Aorta (tissue), 5 donors: ENCODE data around the gene TMEM45A. TPM values are rescaled to one million over a fixed set of nuclear protein-coding genes. Genes with fewer than 3 reads are reported as not detected.

Source experiments
- ATAC-seq: fragments of 200-7000 bp; cut with Tn5 transposase; one replicate; pipeline ENCODE4 v1.9.1; 2022; ENCODE audit warnings: moderate library complexity; ENCODE audit not compliant: low FRiP score
- DNase-seq, 2 donors: peaks; one replicate each; pipeline ENCODE4 v3.0.0-alpha.2; 2020
- H3K27ac ChIP-seq, 2 donors: one replicate each; pipeline ENCODE4 v1.5.1; 2013; ENCODE audit warnings: low read length in 2 of 2, mild to moderate bottlenecking in 2 of 2, moderate library complexity in 2 of 2, control low read depth in 1 of 2, inconsistent platforms in 1 of 2, low read depth in 1 of 2
- H3K27me3 ChIP-seq, 2 donors: one replicate each; pipeline ENCODE4 v1.6.1; 2013; ENCODE audit warnings: control low read depth in 1 of 2, low read length in 1 of 2, mild to moderate bottlenecking in 1 of 2, moderate library complexity in 1 of 2; ENCODE audit not compliant: insufficient read depth in 2 of 2, control insufficient read depth in 1 of 2
- H3K36me3 ChIP-seq, 2 donors: one replicate each; pipeline ENCODE4 v1.6.1; 2013; ENCODE audit warnings: control low read depth in 1 of 2, low read length in 1 of 2, mild to moderate bottlenecking in 1 of 2; ENCODE audit not compliant: insufficient read depth in 2 of 2, control insufficient read depth in 1 of 2
- H3K4me1 ChIP-seq, 2 donors: one replicate each; pipeline ENCODE4 v1.6.1; 2013; ENCODE audit warnings: low read length in 2 of 2, control low read depth in 1 of 2, mild to moderate bottlenecking in 1 of 2, moderate library complexity in 1 of 2; ENCODE audit not compliant: insufficient read depth in 2 of 2, control insufficient read depth in 1 of 2
- H3K4me3 ChIP-seq, 2 donors: one replicate each; pipeline ENCODE4 v1.5.1; 2013; ENCODE audit warnings: low read length in 2 of 2, control low read depth in 1 of 2, mild to moderate bottlenecking in 1 of 2
- H3K9me3 ChIP-seq: one replicate; pipeline ENCODE4 v1.6.1; 2013; ENCODE audit warnings: mild to moderate bottlenecking, low read length; ENCODE audit not compliant: control insufficient read depth
- WGBS, 2 donors: extraction: QIAGEN DNeasy Blood & Tissue Kit; methylation state at CpG; one replicate each; pipeline ENCODE4 v1.1.7; 2013; 5-methylcytosine and 5-hydroxymethylcytosine counted together
- intact Hi-C, 2 donors: fragments of 100-400 bp; cut with DNase I; formaldehyde crosslinking; loops; one replicate each; pipeline versions ENCODE4 v1.14.2 to v1.15.0; 2022
- polyA plus RNA-seq, 2 donors: library from polyadenylated mRNA; stranded (reverse); fragments of 200-250 nt; gene quantifications; one replicate each; pipeline ENCODE4 v1.2.3, GENCODE V29; 2013
- total RNA-seq, 2 donors: library from RNA; stranded (reverse); fragmentation: NEBNext Ultra II Directional; extraction: Animal tissue kit (Norgen Biotek cat#: 25700); gene quantifications; one replicate each; pipeline ENCODE4 v1.2.1, GENCODE V29; 2021
- donor health status: healthy with polysubstance abuse.
- donor health status: Bipolar disorder and iron deficiency.
- donor health status: DM: no; HTN: no; CAD: no.
- donor health status: DM: no; HTN: no; CAD: no.
- donor health status: DM: yes; HTN: yes; CAD: no.

Gene TMEM45A
- total and polyA plus RNA-seq, 4 donors = 29.2 to 47.5 (median 36.4) TPM

DNA sequence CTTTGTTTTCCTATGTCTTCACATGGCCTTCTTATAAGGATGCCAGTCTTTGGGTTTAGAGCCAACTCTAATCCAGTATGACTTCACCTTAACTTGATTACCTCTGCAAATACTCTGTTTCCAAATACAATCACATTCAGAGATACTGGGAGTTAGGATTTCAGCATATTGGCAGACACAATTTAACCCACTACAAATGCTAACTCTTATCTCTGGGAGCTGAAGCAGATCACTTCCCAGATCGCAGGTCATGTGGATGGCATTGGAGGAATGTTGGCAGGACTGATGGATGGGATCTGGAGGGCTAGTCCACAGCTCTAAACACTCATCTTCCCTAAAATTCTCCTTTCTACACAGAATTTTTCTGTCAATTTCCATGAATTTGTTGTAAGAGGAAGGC, 70.8 kb downstream of the TMEM45A start:
- H3K4me1 ChIP-seq = no peaks in the 10 kb centered on the region
- H3K27ac ChIP-seq = no peak overlapping the region
- DNase-seq (no peak), ATAC-seq (no peak)
- no peaks in the 10 kb centered on the region for H3K9me3 ChIP-seq
- H3K4me3 ChIP-seq = no peak overlapping the region
- no peaks in the 10 kb centered on the region for H3K36me3 ChIP-seq
- intact Hi-C loops = no loop called here
- no peaks in the 10 kb centered on the region for H3K27me3 ChIP-seq
- WGBS, 2 donors = 33 to 45% methylated on average over 1 of the region's 1 CpG

DNA sequence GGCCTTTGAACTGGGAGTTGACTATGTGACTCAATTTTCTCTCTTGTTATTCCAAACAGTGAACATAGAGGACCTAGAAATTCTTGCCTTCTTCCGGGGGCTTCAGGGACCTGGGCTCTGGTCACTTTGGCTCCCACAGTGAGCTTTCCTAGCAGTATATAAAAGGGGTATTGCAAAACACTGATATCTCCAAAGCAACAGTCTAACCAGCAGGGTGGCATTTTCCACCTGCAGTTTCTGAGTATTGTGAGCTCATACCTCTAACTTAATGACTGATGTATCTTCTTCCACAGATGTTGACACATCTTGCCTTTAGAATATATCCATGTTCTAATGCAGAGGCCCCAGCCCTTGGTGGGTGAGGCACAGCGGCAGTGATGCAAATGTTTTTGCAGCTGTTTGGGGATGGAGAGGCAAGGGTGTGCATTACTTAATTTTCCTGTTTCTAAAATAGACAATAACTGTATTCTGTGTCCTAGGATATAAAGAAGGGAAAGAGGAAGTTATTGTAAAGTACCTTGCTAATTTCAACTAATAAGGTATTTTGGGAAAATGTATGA, 71.3 kb downstream of the TMEM45A start:
- intact Hi-C loops = no loop called here
- DNase-seq (no peak), ATAC-seq (no peak)
- H3K36me3 ChIP-seq = no peaks in the 10 kb centered on the region
- WGBS, 2 donors = 89 to 93% methylated on average over 2 of the region's 2 CpGs
- no peak overlapping the region for H3K4me3 ChIP-seq
- no peaks in the 10 kb centered on the region for H3K27me3 ChIP-seq
- H3K9me3 ChIP-seq = no peaks in the 10 kb centered on the region
- no peak overlapping the region for H3K27ac ChIP-seq
- no peaks in the 10 kb centered on the region for H3K4me1 ChIP-seq

DNA sequence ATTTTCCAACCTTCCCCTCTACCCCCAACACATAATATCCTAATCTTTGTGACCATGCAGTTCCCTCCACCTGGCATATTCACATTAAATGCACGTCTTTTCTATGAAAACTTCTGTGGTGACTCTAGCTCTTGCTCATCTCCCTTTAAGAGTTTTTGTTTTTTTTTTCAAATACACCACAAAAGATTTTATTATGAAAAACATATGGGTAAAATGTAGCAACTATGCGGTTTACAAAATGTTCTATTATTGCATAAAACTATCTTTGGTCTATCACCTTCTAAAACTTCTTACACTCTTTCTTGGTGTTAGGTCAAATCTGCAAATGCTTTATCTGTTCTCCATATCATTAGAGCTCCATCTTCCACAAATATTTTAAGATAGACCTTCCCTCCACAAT, 78.4 kb downstream of the TMEM45A start:
- intact Hi-C loops = no loop called here
- Histone ChIP-seq H3K9me3 (no peaks in the 10 kb centered on the region), H3K27ac (no peak overlapping the region), H3K4me3 (no peak overlapping the region), H3K27me3 (no peaks in the 10 kb centered on the region), H3K36me3 (peaks cover 0 to 6% of the 10 kb centered on the region in 2 donors), H3K4me1 (no peaks in the 10 kb centered on the region)
- WGBS, 2 donors = 92 to 93% methylated on average over 2 of the region's 2 CpGs
- ATAC-seq (no peak), DNase-seq (no peak)

DNA sequence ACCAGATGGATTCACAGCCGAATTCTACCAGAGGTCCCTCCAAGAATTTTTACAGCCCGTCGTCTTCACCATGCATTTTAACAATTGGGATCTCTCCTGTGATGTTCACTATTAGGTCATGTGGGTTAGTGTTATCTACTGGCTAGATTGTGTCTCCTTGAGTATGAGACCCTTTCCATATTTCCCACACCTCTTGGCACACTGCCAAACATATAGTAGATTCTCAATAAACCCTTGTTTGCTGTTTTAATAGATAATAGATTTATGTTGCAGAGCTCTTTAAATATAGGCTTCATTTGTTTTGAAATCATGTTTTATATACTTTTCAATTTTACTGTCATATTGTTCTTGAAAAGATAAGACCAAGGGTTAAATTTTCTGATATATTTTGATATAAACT, 82.1 kb downstream of the TMEM45A start:
- DNase-seq (no peak), ATAC-seq (no peak)
- no peaks in the 10 kb centered on the region for H3K4me1 ChIP-seq
- peaks cover 4 to 5% of the 10 kb centered on the region in 2 donors for H3K36me3 ChIP-seq
- H3K4me3 ChIP-seq = no peak overlapping the region
- 98 to 99% methylated on average over 3 of the region's 3 CpGs for WGBS, 2 donors
- no peaks in the 10 kb centered on the region for H3K27me3 ChIP-seq
- intact Hi-C loops = no loop called here
- H3K9me3 ChIP-seq = no peaks in the 10 kb centered on the region
- H3K27ac ChIP-seq = no peak overlapping the region

DNA sequence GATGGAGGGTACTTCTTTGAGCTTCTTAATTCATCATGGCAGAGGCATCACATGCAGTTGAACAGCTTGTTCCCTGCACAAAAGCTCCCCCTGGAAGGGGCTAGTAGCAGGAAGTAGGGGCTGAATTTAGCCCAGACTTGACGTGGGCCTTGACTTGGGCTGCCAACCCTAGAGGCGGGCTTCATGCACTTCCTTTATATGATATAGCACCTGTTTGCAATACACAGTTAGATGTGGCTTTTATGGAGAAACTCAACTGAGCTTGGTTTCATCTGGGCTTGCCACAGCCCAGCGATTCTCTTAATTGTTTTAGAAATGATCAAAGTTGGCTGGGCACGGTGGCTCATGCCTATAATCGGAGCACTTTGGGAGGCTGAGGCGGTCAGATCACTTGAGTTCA, 83.3 kb downstream of the TMEM45A start:
- DNase-seq (no peak), ATAC-seq (no peak)
- Histone ChIP-seq H3K36me3 (peaks cover 0 to 5% of the 10 kb centered on the region in 2 donors), H3K27ac (no peak overlapping the region), H3K4me1 (no peaks in the 10 kb centered on the region), H3K4me3 (no peak overlapping the region), H3K9me3 (no peaks in the 10 kb centered on the region), H3K27me3 (no peaks in the 10 kb centered on the region)
- 96 to 97% methylated on average over 6 of the region's 6 CpGs for WGBS, 2 donors
- intact Hi-C loops = no loop called here

DNA sequence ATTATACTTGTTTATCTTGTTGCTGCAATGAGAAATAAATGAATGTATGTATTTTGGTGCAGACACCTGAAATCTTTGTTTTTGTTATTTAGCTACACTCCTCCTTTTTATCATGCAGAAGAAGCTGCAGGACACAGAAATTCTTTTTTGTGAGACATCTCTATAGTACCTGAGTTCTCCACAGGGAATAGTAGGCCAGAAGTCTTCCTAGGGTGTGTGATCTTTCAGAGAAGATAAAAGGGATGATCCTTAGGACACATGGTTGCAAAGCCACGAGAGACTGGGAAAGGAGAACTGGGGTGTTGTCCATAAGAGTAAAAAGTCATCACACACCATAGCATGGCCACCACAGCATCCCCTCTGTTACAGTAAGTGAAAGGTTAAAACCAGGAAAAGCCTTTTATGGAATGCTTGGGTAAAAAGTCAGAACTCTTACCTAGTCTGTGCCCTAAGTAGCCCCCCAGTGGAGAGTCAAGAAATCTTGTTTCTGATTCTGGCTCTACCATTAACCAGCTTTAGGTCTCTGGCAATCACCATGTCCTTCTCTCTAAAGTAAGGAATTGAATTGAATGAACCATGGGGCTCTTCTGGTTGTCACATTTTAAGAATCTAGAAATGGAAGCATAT, 85.1 kb downstream of the TMEM45A start:
- Histone ChIP-seq H3K4me3 (no peak overlapping the region), H3K4me1 (no peaks in the 10 kb centered on the region), H3K27me3 (no peaks in the 10 kb centered on the region), H3K9me3 (no peaks in the 10 kb centered on the region), H3K36me3 (peaks cover 0 to 5% of the 10 kb centered on the region in 2 donors), H3K27ac (no peak overlapping the region)
- 79 to 86% methylated on average over 1 of the region's 1 CpG for WGBS, 2 donors
- DNase-seq (no peak), ATAC-seq (no peak)
- intact Hi-C loops = no loop called here

DNA sequence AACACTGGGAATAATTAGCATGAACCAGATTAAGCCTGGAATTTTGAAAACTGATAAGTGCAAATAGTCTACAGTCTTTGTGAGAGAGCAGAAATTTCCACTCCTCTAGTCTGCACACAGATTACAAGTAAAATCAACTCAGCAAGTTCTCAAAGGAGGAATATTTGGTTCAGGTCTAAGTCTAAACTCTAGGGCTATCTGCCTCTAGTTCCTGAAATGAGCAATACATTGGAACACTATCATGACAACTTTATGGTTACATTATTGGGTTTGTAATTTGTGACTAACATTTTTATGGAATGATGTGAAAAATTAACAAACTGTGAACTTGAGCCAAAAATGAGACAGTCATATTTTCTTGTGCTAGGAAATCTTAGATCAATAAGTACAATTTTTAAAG, 86.2 kb downstream of the TMEM45A start:
- H3K27ac ChIP-seq = no peak overlapping the region
- ATAC-seq (no peak), DNase-seq (no peak)
- no peaks in the 10 kb centered on the region for H3K27me3 ChIP-seq
- intact Hi-C loops = no loop called here
- H3K36me3 ChIP-seq = peaks cover 0 to 5% of the 10 kb centered on the region in 2 donors
- H3K9me3 ChIP-seq = no peaks in the 10 kb centered on the region
- H3K4me3 ChIP-seq = no peak overlapping the region
- H3K4me1 ChIP-seq = no peaks in the 10 kb centered on the region

DNA sequence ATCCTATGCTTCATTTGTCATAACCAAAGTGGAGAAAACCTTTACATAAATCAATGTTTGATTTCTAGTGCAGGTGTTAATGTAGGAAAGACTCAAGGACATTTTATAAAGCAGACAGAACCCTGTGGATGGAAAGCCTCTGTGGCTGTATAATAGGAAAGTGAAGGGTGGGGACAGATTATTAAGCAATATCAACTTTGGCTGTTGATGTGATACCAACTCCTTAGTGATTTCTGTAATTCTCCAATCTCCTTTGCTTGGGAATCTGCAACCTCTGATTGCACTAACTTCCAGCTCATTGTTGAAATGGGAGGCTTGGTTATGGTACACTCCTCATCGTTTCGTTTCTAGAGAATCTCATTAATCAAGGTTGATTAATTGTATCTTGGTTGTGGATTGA, 87.7 kb downstream of the TMEM45A start:
- H3K27ac ChIP-seq = no peak overlapping the region
- peaks cover 0 to 5% of the 10 kb centered on the region in 2 donors for H3K36me3 ChIP-seq
- no peaks in the 10 kb centered on the region for H3K9me3 ChIP-seq
- ATAC-seq = no peak
- no peak for DNase-seq
- no peak overlapping the region for H3K4me3 ChIP-seq
- H3K27me3 ChIP-seq = no peaks in the 10 kb centered on the region
- H3K4me1 ChIP-seq = no peaks in the 10 kb centered on the region
- 23 to 62% methylated on average over 2 of the region's 2 CpGs for WGBS, 2 donors
- intact Hi-C loops = no loop called here

DNA sequence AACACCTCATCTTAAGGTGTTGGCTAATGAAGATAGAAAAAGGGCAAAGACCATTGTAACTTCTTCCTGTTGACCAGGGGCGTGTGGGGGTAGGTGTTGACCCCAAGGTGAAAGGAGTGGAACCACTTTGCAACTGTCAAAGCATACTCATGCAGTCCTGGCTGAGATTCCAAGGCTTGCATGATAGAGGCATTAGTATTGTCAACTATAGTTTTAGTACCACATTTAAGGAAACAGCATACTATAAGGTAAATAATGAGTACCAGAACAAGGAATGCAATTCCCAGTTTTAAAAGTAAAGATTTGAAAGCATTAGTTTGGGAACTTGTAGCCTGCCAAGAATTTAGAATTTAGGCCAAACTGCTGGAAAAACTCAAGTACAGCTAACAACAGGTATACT, 89.2 kb downstream of the TMEM45A start:
- H3K27me3 ChIP-seq = no peaks in the 10 kb centered on the region
- H3K4me1 ChIP-seq = no peaks in the 10 kb centered on the region
- H3K27ac ChIP-seq = no peak overlapping the region
- H3K9me3 ChIP-seq = no peaks in the 10 kb centered on the region
- intact Hi-C loops = no loop called here
- no peak overlapping the region for H3K4me3 ChIP-seq
- peaks cover 0 to 5% of the 10 kb centered on the region in 2 donors for H3K36me3 ChIP-seq
- ATAC-seq (no peak), DNase-seq (no peak)
- 83 to 85% methylated on average over 1 of the region's 1 CpG for WGBS, 2 donors
